AG04450 (cell line): ENCODE data around the gene TREM2. TPM values are rescaled to one million over a fixed set of nuclear protein-coding genes. Genes with fewer than 3 reads are reported as not detected.

ENCODE experiments used
- CTCF ChIA-PET: fragments of 300-600, 350-600 bp; formaldehyde crosslinking; extraction: SDS; loops from one replicate; lab custom pipeline; 2022; ENCODE audit warnings: antibody characterized with exemption, inconsistent platforms; lab: Charles Lee
- POLR2A ChIA-PET: fragments of 350-600 bp; formaldehyde crosslinking; extraction: SDS; loops from one replicate; lab custom pipeline; 2021; ENCODE audit warnings: antibody characterized with exemption, inconsistent platforms; lab: Yijun Ruan, JAX
- DNase-seq: peaks from one replicate; pipeline ENCODE4 v3.0.0-alpha.2; 2011; ENCODE audit warnings: low read depth, low spot score
- H3K27ac ChIP-seq: one replicate; pipeline ENCODE4 v1.5.1; 2012; ENCODE audit warnings: low read depth, low read length, control low read depth
- H3K27me3 ChIP-seq: one replicate; pipeline ENCODE4 v1.6.0; 2012; ENCODE audit warnings: low read length; ENCODE audit not compliant: control insufficient read depth, insufficient read depth
- H3K4me3 ChIP-seq: 2 replicates; pipeline ENCODE4 v1.5.1; 2011; ENCODE audit warnings: mild to moderate bottlenecking, low read depth, low read length, control low read depth
- H3K9me3 ChIP-seq: 2 replicates; pipeline ENCODE4 v1.5.1; 2012; ENCODE audit warnings: low read length; ENCODE audit not compliant: control insufficient read depth, insufficient read depth
- polyA plus RNA-seq: library from polyadenylated mRNA; depleted of rRNA; stranded (reverse); fragments of >200 nt; gene quantifications from 2 replicates; pipeline ENCODE4 v1.2.3, GENCODE V29; 2011
- TF ChIP-seq, protein P1 (sequence below): IDR thresholded peaks from 2 replicates; pipeline ENCODE4 v1.5.1; 2011; ENCODE audit warnings: low read depth, low read length, control low read depth, inconsistent platforms

TREM2 gene
- polyA plus RNA-seq, 1 experiment = 0.07 TPM

DNA sequence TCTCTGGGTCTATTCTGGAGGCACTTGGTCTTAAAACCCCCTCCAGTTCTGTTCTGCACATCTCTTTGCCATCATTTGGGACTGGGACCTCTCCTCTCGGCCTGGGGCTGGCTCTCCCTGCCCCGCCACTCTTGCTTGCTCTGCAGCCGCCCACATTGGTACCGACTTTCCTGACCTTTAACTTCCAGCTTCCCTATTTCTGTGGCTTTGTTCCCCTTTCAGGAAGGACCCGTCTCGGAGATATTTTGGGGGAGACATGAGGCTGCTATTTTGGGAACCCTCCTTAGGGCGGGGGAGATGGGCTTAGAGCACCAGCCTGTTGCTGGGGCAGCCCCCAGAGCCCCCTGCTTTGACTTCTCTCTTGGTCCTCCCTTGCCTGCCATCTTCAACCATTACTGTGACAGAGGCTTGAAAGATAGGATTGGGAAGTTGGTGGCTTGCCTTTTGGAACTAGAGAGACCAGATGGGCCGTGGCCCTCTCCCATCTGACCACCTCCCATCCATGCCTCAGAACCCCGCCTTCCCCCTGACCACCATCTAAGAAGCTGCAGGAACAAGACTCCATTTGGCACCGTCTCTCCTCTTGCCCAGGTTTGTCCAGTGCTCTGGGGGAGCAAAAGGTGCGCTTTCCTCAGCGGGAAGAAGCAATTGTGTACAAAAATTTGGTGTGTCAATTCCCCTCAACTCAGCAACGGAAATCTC is 914 bp downstream of the TREM2 start:
- H3K9me3 ChIP-seq = no peaks in the 10 kb centered on the region; the same call in 1 of the 2 replicates
- H3K4me3 ChIP-seq = no peak overlapping the region
- ChIA-PET CTCF (interaction anchor here (1.0 kb wide), 1 partner anchor 20 kb away, joined by 3 read pairs; no protein-coding TSS in a partner anchor), POLR2A (no interaction called here)
- H3K27ac ChIP-seq = no peak overlapping the region
- TF ChIP-seq, protein P1, sequence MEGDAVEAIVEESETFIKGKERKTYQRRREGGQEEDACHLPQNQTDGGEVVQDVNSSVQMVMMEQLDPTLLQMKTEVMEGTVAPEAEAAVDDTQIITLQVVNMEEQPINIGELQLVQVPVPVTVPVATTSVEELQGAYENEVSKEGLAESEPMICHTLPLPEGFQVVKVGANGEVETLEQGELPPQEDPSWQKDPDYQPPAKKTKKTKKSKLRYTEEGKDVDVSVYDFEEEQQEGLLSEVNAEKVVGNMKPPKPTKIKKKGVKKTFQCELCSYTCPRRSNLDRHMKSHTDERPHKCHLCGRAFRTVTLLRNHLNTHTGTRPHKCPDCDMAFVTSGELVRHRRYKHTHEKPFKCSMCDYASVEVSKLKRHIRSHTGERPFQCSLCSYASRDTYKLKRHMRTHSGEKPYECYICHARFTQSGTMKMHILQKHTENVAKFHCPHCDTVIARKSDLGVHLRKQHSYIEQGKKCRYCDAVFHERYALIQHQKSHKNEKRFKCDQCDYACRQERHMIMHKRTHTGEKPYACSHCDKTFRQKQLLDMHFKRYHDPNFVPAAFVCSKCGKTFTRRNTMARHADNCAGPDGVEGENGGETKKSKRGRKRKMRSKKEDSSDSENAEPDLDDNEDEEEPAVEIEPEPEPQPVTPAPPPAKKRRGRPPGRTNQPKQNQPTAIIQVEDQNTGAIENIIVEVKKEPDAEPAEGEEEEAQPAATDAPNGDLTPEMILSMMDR = no peak
- no peak for DNase-seq
- peaks cover 6% of the 10 kb centered on the region for H3K27me3 ChIP-seq

DNA sequence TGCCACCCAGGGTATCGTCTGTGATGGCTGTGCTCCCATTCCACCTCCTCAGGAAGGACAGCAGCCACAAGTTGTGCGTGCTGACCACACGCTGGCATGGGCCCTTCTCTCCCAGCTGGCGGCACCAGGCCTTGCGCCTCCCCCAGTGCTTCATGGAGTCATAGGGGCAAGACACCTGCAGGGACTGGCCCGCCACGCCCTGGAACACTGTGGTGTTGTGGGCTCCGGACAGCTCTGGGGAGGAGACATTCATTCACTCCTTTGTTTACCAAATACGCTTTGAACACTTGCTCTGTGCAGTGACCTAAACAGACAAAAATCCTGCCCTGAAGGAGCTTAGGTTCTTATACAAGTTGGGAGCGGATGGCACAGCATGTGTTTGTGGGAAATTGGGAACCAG is 1.5 kb downstream of the TREM2 start:
- TF ChIP-seq, protein P1 = no peak
- DNase-seq = no peak
- Histone ChIP-seq H3K9me3 (no peaks in the 10 kb centered on the region; the same call in 1 of the 2 replicates), H3K27ac (no peak overlapping the region), H3K27me3 (peaks cover 6% of the 10 kb centered on the region), H3K4me3 (no peak overlapping the region)
- POLR2A ChIA-PET = no interaction called here
- CTCF ChIA-PET = interaction anchor here (1.0 kb wide), 1 partner anchor 21 kb away, joined by 3 read pairs; no protein-coding TSS in a partner anchor

DNA sequence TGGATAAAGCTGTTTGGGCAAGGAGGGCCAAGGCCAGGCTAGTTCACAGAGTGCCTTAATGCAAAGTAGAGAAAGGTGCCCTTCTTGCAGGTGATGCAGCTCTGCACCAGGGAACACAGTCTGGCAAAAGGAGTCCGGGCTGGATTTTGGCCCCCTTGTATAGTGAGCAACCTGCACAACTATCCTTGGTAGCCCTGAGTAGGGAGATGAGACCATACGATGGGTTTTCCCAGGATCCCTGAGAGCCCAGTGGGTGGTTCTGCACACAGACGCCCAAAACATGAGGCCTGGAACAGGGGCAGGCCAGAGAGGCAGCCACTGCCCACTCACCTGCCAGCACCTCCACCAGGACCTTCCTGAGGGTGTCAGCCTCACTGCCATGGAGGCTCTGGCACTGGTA is 2.0 kb downstream of the TREM2 start:
- no peak overlapping the region for H3K27ac ChIP-seq
- no peaks in the 10 kb centered on the region; the same call in 1 of the 2 replicates for H3K9me3 ChIP-seq
- POLR2A ChIA-PET = no interaction called here
- TF ChIP-seq, protein P1 = no peak
- peaks cover 6% of the 10 kb centered on the region for H3K27me3 ChIP-seq
- no peak overlapping the region for H3K4me3 ChIP-seq
- CTCF ChIA-PET = interaction anchor here (1.0 kb wide), 1 partner anchor 21 kb away, joined by 3 read pairs; no protein-coding TSS in a partner anchor
- no peak for DNase-seq

DNA sequence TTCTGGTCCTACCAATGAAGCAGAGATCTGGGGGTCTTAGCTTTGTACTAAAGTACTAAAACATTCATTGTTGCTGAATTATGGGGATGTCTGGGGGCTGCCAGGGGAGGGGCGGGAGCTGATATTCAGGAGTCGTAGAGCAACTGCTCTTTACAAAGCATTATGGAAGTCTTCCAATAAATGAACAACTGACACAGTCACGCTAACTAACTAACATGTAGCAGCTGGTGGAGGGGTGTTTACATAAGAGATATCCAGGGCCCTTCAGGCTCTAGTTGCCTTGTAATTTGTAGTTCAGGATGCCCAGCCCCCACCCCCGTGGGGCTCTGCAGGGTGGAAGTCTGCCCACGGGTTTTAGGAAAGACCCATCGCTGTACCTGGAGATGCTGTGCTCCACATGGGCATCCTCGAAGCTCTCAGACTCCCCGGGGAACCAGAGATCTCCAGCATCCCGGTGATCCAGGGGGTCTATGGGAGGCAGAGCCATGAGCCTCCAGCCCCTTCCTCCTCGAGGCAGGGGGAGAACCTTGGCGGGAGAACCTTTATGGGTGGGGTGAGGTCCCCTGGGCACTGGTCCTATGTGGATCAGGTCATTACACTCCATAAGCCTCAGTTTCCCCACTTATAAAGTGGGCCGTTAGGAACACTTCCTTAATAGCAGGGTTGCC is 3.4 kb downstream of the TREM2 start:
- DNase-seq = peak; percentile 7
- no peaks in the 10 kb centered on the region; the same call in 1 of the 2 replicates for H3K9me3 ChIP-seq
- H3K4me3 ChIP-seq = no peak overlapping the region
- peaks cover 9% of the 10 kb centered on the region for H3K27me3 ChIP-seq
- POLR2A ChIA-PET = interaction anchor here (0.6 kb wide), 1 partner anchor 160 kb away, joined by 3 read pairs; no protein-coding TSS in a partner anchor
- TF ChIP-seq, protein P1 = no peak
- no peak overlapping the region for H3K27ac ChIP-seq
- CTCF ChIA-PET = interaction anchor here (0.6 kb wide), 1 partner anchor 67 kb away, joined by 3 read pairs; no protein-coding TSS in a partner anchor
